K562 (cell line): ENCODE data around the gene FBXW2. TPM values are rescaled to one million over a fixed set of nuclear protein-coding genes. Genes with fewer than 3 reads are reported as not detected.

ENCODE experiments used
- ARID2 ChIP-seq: fragments of 450-650 bp; IDR thresholded peaks from 2 replicates; pipeline ENCODE4 v1.6.1; 2017; ENCODE audit warnings: antibody characterized with exemption, mild to moderate bottlenecking
- BRD4 ChIP-seq: fragments of 200-600 bp; sonication (generic); IDR thresholded peaks from 2 replicates; pipeline ENCODE4 v1.6.1; 2017; ENCODE audit warnings: inconsistent platforms
- CREB1 ChIP-seq, 2 experiments: sonication (generic) in 1 of 2; formaldehyde crosslinking in 1 of 2; IDR thresholded peaks; 2 replicates each; pipeline versions ENCODE4 v1.6.1 to v1.8.0; 2012 to 2022; ENCODE audit warnings: inconsistent platforms in 1 of 2, mild to moderate bottlenecking in 1 of 2, missing genetic modification reagents in 1 of 2, moderate library complexity in 1 of 2
- ETV5 ChIP-seq: sonication (generic); formaldehyde crosslinking; IDR thresholded peaks from 2 replicates; pipeline ENCODE4 v1.4.0; 2020; ENCODE audit warnings: low read depth, mild to moderate bottlenecking, missing genetic modification reagents
- HDAC6 ChIP-seq: IDR thresholded peaks from 2 replicates; pipeline ENCODE4 v1.6.1; 2012; ENCODE audit warnings: low read depth, mild to moderate bottlenecking, control low read depth, inconsistent platforms, low read length, moderate library complexity
- NFXL1 ChIP-seq: fragments of 450-650 bp; formaldehyde crosslinking; IDR thresholded peaks from 2 replicates; pipeline ENCODE4 v1.4.0; 2021; ENCODE audit warnings: mild to moderate bottlenecking
- POLR2G ChIP-seq: fragments of 200-400 bp; formaldehyde crosslinking; IDR thresholded peaks from 2 replicates; pipeline ENCODE4 v1.6.1; 2017; ENCODE audit warnings: low read depth, mild to moderate bottlenecking, antibody characterized with exemption, low read length, moderate library complexity
- RBM17 ChIP-seq: fragments of 200-400 bp; formaldehyde crosslinking; IDR thresholded peaks from 2 replicates; pipeline ENCODE4 v1.6.1; 2017; ENCODE audit warnings: low read depth, mild to moderate bottlenecking, low read length, borderline replicate concordance
- TCF7L2 ChIP-seq: fragments of 150-350 bp; IDR thresholded peaks from 2 replicates; pipeline ENCODE4 v1.6.1; 2016; ENCODE audit warnings: low read depth, mild to moderate bottlenecking, low read length, moderate library complexity
- TCFL5 ChIP-seq: fragments of 250-450 bp; sonication (Bioruptor Pico); conservative IDR thresholded peaks from 2 replicates; pipeline ENCODE4 v1.6.1; 2021; ENCODE audit warnings: mild to moderate bottlenecking, moderate library complexity, matching md5 sums
- ZNF121 ChIP-seq: sonication (generic); formaldehyde crosslinking; conservative IDR thresholded peaks from 2 replicates; pipeline ENCODE4 v1.8.0; 2022; ENCODE audit warnings: missing genetic modification reagents
- ZNF316 ChIP-seq: fragments of 450-650 bp; IDR thresholded peaks from 2 replicates; pipeline ENCODE4 v1.6.1; 2016
- polyA plus RNA-seq, 8 experiments: library from polyadenylated mRNA; depleted of rRNA in 4 of 8; stranded (reverse) in 5 of 8; unstranded in 3 of 8; fragments of >200 nt; fragmentation: Nextera tagmentation in 2 of 8; fragmentation: Illumina TruSeq in 1 of 8; extraction: Ambion mirVana in 2 of 8; extraction: Trizol in 1 of 8; gene quantifications; 2 replicates each; pipeline versions ENCODE4 v1.2.1 to v1.2.3, GENCODE V29; 2011 to 2014; ENCODE audit warnings: inconsistent platforms in 1 of 8, missing spikeins in 1 of 8
- total RNA-seq, 7 experiments: library from RNA; depleted of rRNA in 6 of 7; stranded (reverse); fragments of >200 nt in 6 of 7; fragmentation: Illumina TruSeq in 2 of 7; extraction: Trizol in 2 of 7; gene quantifications; 2 replicates each; pipeline versions ENCODE4 v1.2.1 to v1.2.3, GENCODE V29; 2011 to 2021; ENCODE audit warnings: low replicate concordance in 1 of 7
- TF ChIP-seq, protein P1 (sequence below): fragments of 450-650 bp; IDR thresholded peaks from 2 replicates; pipeline ENCODE4 v1.6.1; 2016
- TF ChIP-seq, protein P2 (sequence below): conservative IDR thresholded peaks from 2 replicates; pipeline ENCODE4 v1.6.1; 2011; ENCODE audit warnings: low read depth, mild to moderate bottlenecking, low read length; ENCODE audit not compliant: control insufficient read depth
- TF ChIP-seq, protein P3 (sequence below), 2 experiments: fragments of 450-650 bp; IDR thresholded peaks; 2 replicates each; pipeline ENCODE4 v1.6.1; 2018; ENCODE audit warnings: mild to moderate bottlenecking in 2 of 2, low read depth in 1 of 2; ENCODE audit not compliant: partially characterized antibody in 2 of 2
- TF ChIP-seq, protein P4 (sequence below): fragments of 450-650 bp; IDR thresholded peaks from 2 replicates; pipeline ENCODE4 v1.6.1; 2017; ENCODE audit warnings: antibody characterized with exemption
- TF ChIP-seq, protein P5 (sequence below): fragments of 450-650 bp; formaldehyde crosslinking; conservative IDR thresholded peaks from 2 replicates; pipeline ENCODE4 v1.4.0; 2022; ENCODE audit warnings: mild to moderate bottlenecking, missing genetic modification characterization

FBXW2 gene
- total and polyA plus RNA-seq, 9 of the 15 experiments (the other 6 are each of a cell fraction or from before 2014, with no cell fraction given), result 2.5 to 57.8 (median 28.1) TPM

DNA sequence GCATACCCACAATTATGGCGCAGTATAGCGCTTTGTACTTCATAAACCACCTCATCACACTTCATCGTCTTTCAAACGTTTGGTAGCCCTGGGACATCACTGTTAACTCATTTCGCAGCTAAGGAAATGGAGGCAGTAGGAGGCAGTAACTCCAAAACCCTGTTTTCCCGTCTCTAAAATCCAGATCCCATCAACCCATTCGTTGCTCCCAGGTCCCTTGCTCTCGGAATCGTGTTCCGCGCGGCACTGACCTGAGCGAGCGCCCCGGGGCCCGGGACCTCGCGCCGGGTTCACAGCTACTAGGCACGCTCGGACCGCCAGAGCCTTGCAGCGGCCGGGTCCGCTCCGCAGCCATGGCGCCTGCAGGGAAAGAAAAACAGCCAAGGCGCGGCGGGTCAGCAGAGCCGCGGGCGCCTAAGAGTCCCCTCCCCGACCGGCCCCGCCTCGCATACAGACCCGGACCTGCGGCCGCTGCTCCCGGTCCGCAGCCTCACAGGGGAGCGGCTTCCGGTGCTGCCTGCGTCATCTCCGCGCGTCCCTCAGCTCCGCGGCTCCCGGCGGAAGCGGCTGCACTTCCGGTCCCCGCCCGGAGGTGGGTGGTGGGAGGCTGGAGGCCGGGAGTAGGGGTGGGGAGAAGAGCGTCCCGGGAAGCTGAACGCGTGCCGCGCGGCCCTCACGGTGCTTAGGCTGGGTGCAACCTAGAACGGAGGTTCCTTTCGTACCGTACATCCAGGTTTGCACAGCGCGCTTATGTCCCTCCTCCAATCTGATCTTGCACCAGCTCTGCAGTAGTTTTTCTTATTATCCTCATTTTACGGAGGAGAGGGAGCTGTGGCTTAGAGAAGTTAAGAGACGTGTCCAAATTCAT lies at the start of gene FBXW2 (continued):
- TF ChIP-seq, protein P1, sequence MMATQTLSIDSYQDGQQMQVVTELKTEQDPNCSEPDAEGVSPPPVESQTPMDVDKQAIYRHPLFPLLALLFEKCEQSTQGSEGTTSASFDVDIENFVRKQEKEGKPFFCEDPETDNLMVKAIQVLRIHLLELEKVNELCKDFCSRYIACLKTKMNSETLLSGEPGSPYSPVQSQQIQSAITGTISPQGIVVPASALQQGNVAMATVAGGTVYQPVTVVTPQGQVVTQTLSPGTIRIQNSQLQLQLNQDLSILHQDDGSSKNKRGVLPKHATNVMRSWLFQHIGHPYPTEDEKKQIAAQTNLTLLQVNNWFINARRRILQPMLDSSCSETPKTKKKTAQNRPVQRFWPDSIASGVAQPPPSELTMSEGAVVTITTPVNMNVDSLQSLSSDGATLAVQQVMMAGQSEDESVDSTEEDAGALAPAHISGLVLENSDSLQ, result peak; percentile 64
- TF ChIP-seq ZNF316 (peak; percentile 26; the same call in 1 of the 2 replicates), TCFL5 (no peak), HDAC6 (no peak), RBM17 (no peak), NFXL1 (CRISPR knock-in tag) (no peak), POLR2G (peak; percentile 98), ZNF121 (CRISPR knock-in tag) (no peak), ETV5 (peak; percentile 100), CREB1 (IDR thresholded peaks at IDR 0.05) (peak; percentile 99), CREB1 (CRISPR knock-in tag; IDR thresholded peaks at IDR 0.05) (peak; percentile 99), TCF7L2 (no peak), ARID2 (peak; percentile 62; the same call in 1 of the 2 replicates), BRD4 (peak; percentile 76)
- TF ChIP-seq, protein P2, sequence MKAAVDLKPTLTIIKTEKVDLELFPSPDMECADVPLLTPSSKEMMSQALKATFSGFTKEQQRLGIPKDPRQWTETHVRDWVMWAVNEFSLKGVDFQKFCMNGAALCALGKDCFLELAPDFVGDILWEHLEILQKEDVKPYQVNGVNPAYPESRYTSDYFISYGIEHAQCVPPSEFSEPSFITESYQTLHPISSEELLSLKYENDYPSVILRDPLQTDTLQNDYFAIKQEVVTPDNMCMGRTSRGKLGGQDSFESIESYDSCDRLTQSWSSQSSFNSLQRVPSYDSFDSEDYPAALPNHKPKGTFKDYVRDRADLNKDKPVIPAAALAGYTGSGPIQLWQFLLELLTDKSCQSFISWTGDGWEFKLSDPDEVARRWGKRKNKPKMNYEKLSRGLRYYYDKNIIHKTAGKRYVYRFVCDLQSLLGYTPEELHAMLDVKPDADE, result peak; percentile 91
- TF ChIP-seq, protein P3, sequence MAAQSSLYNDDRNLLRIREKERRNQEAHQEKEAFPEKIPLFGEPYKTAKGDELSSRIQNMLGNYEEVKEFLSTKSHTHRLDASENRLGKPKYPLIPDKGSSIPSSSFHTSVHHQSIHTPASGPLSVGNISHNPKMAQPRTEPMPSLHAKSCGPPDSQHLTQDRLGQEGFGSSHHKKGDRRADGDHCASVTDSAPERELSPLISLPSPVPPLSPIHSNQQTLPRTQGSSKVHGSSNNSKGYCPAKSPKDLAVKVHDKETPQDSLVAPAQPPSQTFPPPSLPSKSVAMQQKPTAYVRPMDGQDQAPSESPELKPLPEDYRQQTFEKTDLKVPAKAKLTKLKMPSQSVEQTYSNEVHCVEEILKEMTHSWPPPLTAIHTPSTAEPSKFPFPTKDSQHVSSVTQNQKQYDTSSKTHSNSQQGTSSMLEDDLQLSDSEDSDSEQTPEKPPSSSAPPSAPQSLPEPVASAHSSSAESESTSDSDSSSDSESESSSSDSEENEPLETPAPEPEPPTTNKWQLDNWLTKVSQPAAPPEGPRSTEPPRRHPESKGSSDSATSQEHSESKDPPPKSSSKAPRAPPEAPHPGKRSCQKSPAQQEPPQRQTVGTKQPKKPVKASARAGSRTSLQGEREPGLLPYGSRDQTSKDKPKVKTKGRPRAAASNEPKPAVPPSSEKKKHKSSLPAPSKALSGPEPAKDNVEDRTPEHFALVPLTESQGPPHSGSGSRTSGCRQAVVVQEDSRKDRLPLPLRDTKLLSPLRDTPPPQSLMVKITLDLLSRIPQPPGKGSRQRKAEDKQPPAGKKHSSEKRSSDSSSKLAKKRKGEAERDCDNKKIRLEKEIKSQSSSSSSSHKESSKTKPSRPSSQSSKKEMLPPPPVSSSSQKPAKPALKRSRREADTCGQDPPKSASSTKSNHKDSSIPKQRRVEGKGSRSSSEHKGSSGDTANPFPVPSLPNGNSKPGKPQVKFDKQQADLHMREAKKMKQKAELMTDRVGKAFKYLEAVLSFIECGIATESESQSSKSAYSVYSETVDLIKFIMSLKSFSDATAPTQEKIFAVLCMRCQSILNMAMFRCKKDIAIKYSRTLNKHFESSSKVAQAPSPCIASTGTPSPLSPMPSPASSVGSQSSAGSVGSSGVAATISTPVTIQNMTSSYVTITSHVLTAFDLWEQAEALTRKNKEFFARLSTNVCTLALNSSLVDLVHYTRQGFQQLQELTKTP (IDR thresholded peaks at IDR 0.05; ENCODE audit: low read depth in 1 of 2, partially characterized antibody in 2 of 2), result peak; percentile 59 to 78
- TF ChIP-seq, protein P4, sequence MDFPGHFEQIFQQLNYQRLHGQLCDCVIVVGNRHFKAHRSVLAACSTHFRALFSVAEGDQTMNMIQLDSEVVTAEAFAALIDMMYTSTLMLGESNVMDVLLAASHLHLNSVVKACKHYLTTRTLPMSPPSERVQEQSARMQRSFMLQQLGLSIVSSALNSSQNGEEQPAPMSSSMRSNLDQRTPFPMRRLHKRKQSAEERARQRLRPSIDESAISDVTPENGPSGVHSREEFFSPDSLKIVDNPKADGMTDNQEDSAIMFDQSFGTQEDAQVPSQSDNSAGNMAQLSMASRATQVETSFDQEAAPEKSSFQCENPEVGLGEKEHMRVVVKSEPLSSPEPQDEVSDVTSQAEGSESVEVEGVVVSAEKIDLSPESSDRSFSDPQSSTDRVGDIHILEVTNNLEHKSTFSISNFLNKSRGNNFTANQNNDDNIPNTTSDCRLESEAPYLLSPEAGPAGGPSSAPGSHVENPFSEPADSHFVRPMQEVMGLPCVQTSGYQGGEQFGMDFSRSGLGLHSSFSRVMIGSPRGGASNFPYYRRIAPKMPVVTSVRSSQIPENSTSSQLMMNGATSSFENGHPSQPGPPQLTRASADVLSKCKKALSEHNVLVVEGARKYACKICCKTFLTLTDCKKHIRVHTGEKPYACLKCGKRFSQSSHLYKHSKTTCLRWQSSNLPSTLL, result no peak
- TF ChIP-seq, protein P5, sequence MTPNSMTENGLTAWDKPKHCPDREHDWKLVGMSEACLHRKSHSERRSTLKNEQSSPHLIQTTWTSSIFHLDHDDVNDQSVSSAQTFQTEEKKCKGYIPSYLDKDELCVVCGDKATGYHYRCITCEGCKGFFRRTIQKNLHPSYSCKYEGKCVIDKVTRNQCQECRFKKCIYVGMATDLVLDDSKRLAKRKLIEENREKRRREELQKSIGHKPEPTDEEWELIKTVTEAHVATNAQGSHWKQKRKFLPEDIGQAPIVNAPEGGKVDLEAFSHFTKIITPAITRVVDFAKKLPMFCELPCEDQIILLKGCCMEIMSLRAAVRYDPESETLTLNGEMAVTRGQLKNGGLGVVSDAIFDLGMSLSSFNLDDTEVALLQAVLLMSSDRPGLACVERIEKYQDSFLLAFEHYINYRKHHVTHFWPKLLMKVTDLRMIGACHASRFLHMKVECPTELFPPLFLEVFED, result peak; percentile 52
